GM18909 (cell line): ENCODE data around the gene MIA.
"Not testable (repeated sequence)": the region's sequence is repeated elsewhere in the genome, so short reads cannot be mapped to it uniquely, and the experiment has no call there.

Experiments used
- ATAC-seq: cut with Tn5 transposase; IDR thresholded peaks from one replicate; pipeline ENCODE4 v1.9.1; 2021; ENCODE audit warnings: mild to moderate bottlenecking; ENCODE audit not compliant: unreplicated experiment, poor library complexity

The MIA gene

DNA sequence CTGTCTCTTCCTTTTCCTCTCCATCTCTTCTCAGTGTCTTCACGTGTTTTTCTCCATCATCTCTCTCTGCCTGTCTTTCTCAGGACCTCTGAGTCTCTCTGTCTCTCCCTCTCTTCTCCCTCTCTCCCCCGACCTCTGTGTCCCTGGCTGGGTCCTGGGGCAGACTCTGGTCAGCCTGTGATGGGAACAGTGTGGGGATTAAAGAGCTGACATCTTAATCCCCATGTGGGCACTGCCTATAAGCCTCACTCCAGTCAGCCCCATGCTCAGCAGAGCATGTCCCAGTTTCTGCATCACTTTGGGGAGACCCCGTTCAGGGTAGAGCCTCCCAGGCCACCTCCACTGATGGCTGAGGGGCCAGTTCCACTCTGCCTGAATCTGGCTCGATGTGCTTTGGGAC is 39.9 kb downstream of the MIA start:
- ATAC-seq = no peak

DNA sequence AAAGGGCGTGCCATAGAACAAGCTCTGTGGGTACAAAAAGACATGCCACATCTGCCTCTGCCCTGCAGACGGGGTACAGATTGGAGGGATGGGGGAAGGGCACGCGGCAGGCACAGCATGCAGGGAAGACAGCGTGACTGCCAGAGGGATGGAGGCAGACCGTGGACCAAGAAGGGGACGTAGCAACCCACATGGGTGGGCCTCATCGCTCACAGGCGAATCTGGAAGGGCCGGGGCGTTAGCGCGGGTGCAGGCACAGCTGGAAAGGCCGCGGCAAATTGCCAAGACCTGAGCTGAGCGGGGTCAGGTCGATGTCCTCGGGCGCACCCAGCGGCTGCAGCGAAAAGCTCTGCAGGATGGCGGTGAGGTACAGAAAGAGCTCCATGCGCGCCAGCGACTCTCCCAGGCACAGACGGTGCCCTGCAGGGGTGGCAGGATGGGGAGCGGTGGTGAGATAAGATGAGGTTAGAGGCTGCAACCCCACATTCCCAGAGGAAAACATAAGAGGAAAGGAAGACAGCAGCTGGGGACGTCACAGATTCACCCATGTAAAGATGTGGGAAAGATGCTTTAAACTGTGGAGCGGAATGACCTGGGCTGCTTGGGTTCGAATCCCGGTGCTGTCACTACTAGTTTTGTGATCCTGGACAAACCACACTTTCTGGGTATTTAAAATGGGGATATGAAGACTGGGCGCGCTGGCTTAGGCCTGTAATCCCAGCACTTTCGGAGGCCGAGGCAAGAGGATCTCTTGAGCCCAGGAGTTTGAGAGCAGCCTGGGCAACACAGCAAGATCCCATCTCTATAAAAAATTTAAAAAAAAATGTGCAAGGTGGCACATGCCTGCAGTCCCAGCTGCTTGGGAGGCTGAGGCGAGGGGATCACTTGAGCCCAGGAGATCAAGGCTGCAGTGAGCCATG is 43.4 kb downstream of the MIA start:
- not testable (repeated sequence) for ATAC-seq

DNA sequence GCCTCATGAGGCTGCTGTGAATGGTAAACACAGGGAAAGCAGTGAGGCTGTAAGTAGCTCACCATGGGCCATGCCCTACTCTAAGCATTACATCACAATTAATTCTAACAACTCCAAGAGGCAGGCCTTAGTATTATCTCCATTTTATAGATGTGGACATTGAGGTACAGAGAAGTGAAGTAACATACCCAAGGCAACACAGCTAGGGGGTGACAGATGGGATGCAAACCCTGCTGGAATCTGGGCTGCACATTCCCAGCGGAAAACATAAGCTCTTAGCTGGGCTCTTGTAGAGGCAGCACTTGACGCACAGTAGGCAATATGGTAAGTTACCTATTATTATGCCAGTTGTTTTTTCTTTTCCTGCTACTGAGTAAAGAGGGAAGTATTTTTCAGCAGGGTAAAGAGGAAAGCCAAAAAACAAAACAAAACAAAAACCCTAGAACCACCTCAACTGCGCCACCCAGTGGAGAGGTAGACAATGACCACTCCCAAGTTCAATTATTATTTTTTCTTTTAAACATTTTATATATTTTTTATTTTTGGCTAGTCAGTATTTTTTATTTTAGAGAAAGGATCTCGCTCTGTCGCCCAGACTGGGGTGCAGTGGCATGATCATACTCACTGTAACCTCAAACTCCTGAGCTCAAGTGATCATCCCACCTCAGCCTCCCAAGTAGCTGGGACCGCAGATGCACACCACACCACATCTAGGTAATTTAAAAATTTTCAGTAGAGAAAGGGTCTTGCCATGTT is 44.3 kb downstream of the MIA start:
- ATAC-seq = not testable (repeated sequence)

DNA sequence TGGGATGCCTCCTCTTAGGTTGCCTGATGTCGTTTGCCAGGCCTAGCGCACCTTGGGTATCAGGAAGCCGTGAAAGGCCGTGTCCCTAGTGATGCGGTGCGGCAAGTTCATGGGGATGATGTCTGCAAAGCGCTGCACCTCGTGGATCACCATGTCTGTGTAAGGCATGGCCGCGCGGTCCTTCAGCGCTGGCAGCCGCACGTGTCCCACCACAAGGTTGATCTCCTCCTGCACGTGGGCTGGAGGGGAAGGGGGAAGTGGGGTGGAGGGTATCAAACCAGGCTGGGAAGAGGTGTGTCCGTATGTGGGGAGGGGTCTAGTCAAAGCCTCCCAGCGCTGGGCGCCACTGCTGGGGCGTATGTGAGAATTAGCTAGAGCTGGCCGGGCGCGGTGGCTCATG is 46.8 kb downstream of the MIA start:
- ATAC-seq = no peak

DNA sequence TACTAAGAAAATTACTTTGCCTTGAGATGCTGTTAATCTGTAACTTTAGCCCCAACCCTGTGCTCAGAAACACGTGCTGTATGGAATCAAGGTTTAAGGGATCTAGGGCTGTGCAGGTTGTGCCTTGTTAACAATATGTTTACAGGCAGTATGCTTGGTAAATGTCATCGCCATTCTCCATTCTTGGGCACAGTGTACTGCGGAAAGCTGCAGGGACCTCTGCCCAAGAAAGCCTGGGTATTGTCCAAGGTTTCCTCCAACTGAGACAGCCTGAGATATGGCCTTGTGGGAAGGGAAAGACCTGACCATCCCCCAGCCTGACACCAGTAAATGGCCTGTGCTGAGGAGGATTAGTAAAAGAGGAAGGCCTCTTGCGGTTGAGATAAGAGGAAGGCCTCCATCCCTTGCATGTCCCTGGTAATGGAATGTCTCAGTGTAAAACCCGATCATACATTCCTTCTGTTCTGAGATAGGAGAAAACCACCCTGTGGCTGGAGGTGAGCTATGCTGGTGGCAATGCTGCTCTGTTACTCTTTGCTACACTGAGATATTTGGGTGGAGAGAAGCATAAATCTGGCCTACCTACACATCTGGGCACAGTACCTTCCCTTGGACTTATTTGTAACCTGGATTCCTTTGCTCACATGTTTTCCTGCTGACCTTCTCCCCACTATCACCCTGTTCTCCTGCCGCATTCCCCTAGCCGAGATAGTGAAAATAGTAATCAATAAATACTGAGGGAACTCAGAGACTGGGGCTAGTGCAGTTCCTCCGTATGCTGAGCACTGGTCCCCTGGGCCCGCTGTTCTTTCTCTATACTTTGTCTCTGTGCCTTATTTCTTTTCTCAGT is 47.6 kb downstream of the MIA start:
- not testable (repeated sequence) for ATAC-seq

DNA sequence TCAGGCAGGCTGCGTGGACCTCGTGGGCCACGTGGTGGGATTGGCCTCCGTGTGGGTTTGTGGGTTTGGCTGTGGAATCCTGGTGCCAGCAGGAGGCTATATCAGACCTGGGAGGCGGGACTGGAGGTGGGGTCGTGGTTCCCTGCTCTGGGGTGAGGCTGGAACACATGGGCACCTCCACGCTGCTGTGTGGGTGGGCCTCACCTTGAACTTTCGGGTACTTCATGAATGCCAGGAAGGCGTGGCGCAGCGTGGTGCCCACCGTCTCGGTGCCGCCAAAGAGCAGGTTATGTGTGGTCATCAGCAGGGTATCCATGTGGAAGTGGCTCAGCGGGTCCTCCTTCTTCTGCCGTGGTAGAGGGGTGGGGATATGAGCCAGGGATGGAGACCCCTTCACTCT is 49.6 kb downstream of the MIA start:
- ATAC-seq = not testable (repeated sequence)

DNA sequence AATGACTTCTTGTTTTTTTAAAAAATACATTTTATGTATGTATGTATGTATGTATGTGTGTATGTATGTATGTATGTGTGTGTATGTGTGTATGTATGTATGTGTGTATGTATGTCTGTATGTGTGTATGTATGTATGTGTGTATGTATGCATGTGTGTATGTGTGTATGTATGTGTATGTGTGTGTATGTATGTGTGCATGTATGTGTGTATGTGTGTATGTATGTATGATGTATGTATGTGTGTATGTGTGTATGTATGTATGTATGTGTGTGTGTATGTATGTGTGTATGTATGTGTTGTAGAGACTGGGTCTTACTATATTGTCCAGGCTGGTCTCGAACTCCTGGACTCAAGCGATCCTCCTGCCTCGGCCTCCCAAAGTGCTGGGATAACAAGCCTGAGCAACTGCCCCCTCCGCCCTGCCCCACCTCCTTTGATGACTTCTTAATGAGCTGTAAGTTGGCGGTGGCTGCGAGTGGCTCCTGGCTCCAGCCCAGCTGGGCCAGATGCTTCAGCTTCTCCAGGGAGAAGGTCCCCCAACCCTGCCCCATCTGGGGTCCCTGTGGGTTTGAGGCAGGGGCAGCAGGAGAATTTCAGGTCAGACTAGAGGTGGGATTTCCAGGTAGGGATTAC is 50.3 kb downstream of the MIA start:
- not testable (repeated sequence) for ATAC-seq

DNA sequence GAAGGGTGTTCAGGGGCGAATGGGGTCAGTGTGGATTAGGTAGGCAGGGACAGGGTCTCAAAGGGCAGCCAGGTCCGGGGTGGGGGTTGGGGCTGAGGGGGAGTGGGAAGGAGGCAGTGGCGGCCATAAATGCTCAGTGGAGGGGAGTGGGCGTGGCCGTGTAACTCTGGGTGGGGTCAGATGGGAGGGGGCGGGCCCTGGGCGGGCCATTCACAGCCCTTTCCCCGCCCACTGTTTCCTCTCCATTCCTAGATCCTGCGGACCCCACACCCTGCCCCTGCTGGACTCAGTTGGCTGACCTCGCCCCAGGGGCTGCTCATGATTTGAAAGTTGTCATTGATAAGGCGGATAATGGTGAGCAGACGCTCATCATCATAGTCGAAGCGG is 51.0 kb downstream of the MIA start:
- ATAC-seq = not testable (repeated sequence)

DNA sequence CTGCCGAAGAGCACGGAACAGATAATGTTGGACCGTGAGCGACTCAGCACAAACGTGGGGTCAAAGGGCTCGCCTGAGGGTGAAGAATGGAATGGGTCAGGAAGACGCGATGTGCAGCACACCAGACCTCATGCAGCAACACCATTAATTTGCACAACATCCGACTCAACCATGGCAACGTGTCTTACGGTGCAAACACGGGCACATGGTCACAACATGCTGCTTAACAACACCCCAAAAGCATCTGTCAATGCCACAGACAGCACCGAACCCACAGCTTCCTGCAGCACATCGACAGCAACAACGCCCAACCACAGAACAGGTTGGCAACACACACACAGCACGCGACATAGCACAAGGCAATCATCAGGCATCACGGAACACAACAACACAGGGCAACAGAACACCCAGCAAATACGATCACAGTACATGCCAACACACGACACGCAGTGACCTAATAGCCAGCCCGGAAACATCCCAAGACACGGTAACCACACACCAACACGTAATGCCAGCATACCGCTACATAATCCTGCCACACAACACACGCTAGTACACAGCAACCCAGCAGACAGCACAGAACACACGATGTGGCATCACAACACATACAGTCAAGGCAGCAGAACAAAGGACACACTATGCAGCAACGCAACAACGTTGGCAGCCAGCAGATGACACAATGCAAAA is 51.5 kb downstream of the MIA start:
- not testable (repeated sequence) for ATAC-seq
